DMS53 (cell line): ENCODE data around the gene OR7C2.

ENCODE experiments used
- DNase-seq: peaks from one replicate; lab custom pipeline; 2025; lab: John Stamatoyannopoulos, UW

The OR7C2 gene

GRCh38 chr19:14979476-14980255, 38.4 kb downstream of the OR7C2 start, which contains the start of gene SLC1A6:
SLC1A6 (minus strand) TSS chr19:14979864; CDS start chr19:14972910, 6,954 bp downstream.
- DNase-seq = no peak

GRCh38 chr19:14985133-14985532, 43.8 kb downstream of the OR7C2 start:
- no peak for DNase-seq
